Osteocyte (in vitro differentiated cells): ENCODE results near the gene RGS8. TPM values are rescaled to one million over a fixed set of nuclear protein-coding genes. Genes with fewer than 3 reads are reported as not detected.

Source experiments
- DNase-seq: peaks from one replicate; pipeline ENCODE4 v3.0.0; 2021; ENCODE audit warnings: mixed read lengths; ENCODE audit not compliant: unreplicated experiment; ENCODE audit errors: extremely low spot score
- H3K27ac Mint-ChIP-seq: one replicate; pipeline ENCODE4 v1.8.0; 2021; ENCODE audit warnings: mild to moderate bottlenecking, mixed read lengths; ENCODE audit not compliant: unreplicated experiment
- H3K27me3 Mint-ChIP-seq: one replicate; pipeline ENCODE4 v1.8.0; 2021; ENCODE audit warnings: mixed read lengths; ENCODE audit not compliant: unreplicated experiment
- H3K36me3 Mint-ChIP-seq: one replicate; pipeline ENCODE4 v1.8.0; 2021; ENCODE audit warnings: mixed read lengths; ENCODE audit not compliant: unreplicated experiment
- H3K4me1 Mint-ChIP-seq: one replicate; pipeline ENCODE4 v1.8.0; 2021; ENCODE audit warnings: mixed read lengths; ENCODE audit not compliant: unreplicated experiment
- H3K4me3 Mint-ChIP-seq: one replicate; pipeline ENCODE4 v1.8.0; 2021; ENCODE audit warnings: mild to moderate bottlenecking, moderate library complexity, mixed read lengths; ENCODE audit not compliant: unreplicated experiment
- H3K9me3 Mint-ChIP-seq: one replicate; pipeline ENCODE4 v1.8.0; 2021; ENCODE audit warnings: mixed read lengths; ENCODE audit not compliant: unreplicated experiment
- total RNA-seq: library from RNA; stranded (reverse); gene quantifications from 2 replicates; pipeline ENCODE4 v1.2.1, GENCODE V29; 2021
- TF ChIP-seq, protein P1 (sequence below): fragments of 200-600 bp; sonication (generic); IDR thresholded peaks from 2 replicates; pipeline ENCODE4 v1.5.0; 2021; ENCODE audit warnings: antibody characterized with exemption, mild to moderate bottlenecking, moderate library complexity

RGS8 gene
- total RNA-seq, 1 donor from 2014 or later: not detected

DNA sequence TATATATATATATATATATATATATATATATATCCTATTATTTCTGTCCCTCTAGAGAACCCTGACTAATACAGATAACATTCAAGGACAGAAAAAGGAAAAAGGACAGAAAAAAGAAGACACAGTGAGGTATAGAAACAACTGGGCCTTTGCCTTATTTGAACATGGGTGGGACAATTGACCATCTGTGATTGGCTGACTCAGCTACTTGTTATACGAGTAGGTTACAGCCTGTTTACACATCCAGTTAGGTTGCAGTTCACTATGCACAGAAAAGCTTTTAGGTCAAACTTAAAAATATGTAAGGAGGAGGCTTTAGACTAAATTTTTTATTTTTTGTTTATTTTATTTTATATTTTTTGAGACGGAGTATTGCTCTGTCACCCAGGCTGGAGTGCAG is 39.8 kb upstream of the RGS8 start:
- H3K27me3 Mint-ChIP-seq: peaks cover 5% of the 10 kb centered on the region
- no peaks in the 10 kb centered on the region for H3K36me3 Mint-ChIP-seq
- H3K27ac Mint-ChIP-seq: no peak overlapping the region
- H3K9me3 Mint-ChIP-seq: no peaks in the 10 kb centered on the region
- no peaks in the 10 kb centered on the region for H3K4me1 Mint-ChIP-seq
- TF ChIP-seq, protein P1, sequence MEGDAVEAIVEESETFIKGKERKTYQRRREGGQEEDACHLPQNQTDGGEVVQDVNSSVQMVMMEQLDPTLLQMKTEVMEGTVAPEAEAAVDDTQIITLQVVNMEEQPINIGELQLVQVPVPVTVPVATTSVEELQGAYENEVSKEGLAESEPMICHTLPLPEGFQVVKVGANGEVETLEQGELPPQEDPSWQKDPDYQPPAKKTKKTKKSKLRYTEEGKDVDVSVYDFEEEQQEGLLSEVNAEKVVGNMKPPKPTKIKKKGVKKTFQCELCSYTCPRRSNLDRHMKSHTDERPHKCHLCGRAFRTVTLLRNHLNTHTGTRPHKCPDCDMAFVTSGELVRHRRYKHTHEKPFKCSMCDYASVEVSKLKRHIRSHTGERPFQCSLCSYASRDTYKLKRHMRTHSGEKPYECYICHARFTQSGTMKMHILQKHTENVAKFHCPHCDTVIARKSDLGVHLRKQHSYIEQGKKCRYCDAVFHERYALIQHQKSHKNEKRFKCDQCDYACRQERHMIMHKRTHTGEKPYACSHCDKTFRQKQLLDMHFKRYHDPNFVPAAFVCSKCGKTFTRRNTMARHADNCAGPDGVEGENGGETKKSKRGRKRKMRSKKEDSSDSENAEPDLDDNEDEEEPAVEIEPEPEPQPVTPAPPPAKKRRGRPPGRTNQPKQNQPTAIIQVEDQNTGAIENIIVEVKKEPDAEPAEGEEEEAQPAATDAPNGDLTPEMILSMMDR: no peak
- DNase-seq: no peak
- H3K4me3 Mint-ChIP-seq: no peak overlapping the region

DNA sequence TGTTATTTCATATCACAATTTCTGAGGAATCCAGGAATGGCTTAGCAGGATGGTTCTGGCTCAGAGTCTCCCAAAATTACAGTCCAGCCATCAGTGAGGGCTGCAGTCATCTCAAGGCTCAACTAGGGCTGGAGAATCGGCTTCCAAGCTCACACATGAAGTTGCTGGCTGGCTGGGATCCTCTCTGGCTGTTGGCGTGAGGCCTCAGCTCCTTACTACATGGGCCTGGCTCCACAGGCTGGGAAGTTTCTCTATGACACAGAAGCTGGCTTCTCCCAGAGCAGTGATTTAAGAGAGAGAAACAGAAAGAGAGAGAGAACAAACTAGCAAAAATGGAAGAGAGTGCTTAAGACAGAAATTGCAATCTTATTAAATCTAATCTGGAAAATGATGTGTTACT is 38.8 kb upstream of the RGS8 start:
- TF ChIP-seq, protein P1: no peak
- no peak overlapping the region for H3K27ac Mint-ChIP-seq
- H3K4me3 Mint-ChIP-seq: no peak overlapping the region
- H3K4me1 Mint-ChIP-seq: no peaks in the 10 kb centered on the region
- H3K36me3 Mint-ChIP-seq: no peaks in the 10 kb centered on the region
- no peaks in the 10 kb centered on the region for H3K9me3 Mint-ChIP-seq
- H3K27me3 Mint-ChIP-seq: peaks cover 7% of the 10 kb centered on the region
- DNase-seq: no peak

DNA sequence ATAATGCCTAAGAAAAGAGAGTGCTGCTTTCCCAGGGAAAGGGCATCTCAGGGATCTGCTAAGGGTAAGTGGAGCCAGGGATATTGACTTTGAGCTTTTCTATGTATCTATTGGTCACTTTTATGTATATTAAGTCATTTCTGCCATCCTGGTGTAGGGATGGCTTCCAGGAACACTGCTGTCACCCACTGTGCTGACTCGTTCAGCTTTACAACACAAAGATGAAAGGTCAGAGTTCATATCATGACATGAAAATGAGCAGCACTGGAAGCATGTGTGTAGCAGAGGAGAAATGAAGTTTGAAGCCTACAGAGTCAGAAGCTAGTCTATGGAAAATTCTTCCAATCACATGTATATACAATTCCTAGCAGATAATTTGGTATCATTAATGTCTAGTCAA is 37.1 kb upstream of the RGS8 start:
- Mint-ChIP-seq H3K36me3 (no peaks in the 10 kb centered on the region), H3K27me3 (peaks cover 11% of the 10 kb centered on the region), H3K9me3 (no peaks in the 10 kb centered on the region), H3K4me3 (no peak overlapping the region), H3K4me1 (no peaks in the 10 kb centered on the region), H3K27ac (no peak overlapping the region)
- no peak for DNase-seq
- TF ChIP-seq, protein P1: no peak

DNA sequence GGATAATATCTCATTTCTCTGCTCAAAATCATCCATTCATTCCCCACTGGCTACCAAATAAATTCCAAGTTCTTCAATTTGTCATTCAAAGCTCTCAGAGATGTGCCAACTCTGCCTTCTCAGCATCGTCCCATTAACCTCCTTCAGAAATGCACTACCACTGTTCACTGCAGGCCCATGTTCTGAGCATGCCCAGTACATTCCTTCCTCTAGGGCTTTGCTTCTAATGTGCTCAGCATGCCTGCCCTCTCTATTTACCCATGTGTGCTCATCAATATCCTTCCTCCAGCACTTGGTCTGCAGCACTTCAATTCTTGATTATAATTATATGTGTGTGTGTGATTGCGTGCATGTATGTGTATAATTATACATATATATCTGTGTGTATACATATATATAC is 36.1 kb upstream of the RGS8 start:
- no peak overlapping the region for H3K4me3 Mint-ChIP-seq
- no peak overlapping the region for H3K27ac Mint-ChIP-seq
- H3K4me1 Mint-ChIP-seq: no peaks in the 10 kb centered on the region
- H3K27me3 Mint-ChIP-seq: peaks cover 11% of the 10 kb centered on the region
- no peak for DNase-seq
- TF ChIP-seq, protein P1: peak; percentile 39
- H3K36me3 Mint-ChIP-seq: no peaks in the 10 kb centered on the region
- no peaks in the 10 kb centered on the region for H3K9me3 Mint-ChIP-seq

DNA sequence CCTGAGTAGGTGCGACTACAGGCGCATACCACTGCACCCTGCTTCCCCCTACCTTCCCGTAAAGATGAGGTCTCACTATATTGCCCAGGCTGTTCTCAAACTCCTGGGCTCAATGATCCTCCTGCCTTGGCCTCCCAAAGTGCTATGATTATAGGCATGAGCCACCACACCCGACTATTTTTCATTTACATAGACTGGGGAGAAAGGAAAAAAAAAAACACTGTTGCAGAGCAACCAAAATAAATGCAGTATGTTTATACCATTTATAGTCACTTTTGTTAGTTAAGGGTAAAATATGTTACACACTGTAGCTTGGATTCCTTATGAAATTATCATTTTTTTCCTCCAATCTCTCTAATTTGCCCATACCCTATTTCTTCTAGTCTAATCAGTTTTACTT is 35.2 kb upstream of the RGS8 start:
- TF ChIP-seq, protein P1: no peak

More for the DNA sequence above, 35.2 kb upstream of the RGS8 start:
- no peaks in the 10 kb centered on the region for H3K36me3 Mint-ChIP-seq
- no peak overlapping the region for H3K4me3 Mint-ChIP-seq
- peaks cover 11% of the 10 kb centered on the region for H3K27me3 Mint-ChIP-seq
- H3K9me3 Mint-ChIP-seq: no peaks in the 10 kb centered on the region
- no peaks in the 10 kb centered on the region for H3K4me1 Mint-ChIP-seq
- DNase-seq: no peak
- H3K27ac Mint-ChIP-seq: no peak overlapping the region
